Hair follicular keratinocyte (primary cell): ENCODE data around the gene LYPD8. TPM values are rescaled to one million over a fixed set of nuclear protein-coding genes. Genes with fewer than 3 reads are reported as not detected.

Source experiments
- total RNA-seq: library from RNA; depleted of rRNA; stranded (reverse); fragments of >200 nt; gene quantifications from 2 replicates; pipeline ENCODE4 v1.2.3, GENCODE V29; 2015

Gene LYPD8
- total RNA-seq: not detected in 2 replicates

DNA sequence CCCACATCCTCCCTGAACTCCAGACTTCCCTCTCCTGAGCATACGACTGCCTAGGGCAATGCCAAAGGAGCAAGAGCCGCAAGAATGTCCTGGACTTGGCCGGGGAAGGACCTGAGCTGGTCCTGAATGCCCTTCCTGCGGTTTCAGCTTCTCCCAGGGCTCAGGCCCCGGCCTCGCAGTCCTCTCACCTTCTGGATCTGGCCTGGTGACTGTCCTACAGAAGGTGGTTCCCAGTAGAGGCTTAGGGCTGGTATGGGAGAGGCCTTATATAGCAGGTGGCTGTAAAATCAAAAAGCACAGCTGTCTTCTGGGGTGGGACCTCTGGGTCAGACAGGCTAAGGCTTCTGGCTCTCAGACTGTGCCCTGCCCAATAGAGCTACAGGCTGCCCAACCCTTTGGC, at the start of gene LYPD8:
TSS of gene LYPD8 (minus strand) at position 243 of the 400 bp plus-strand sequence. CDS start 4,678 bp downstream, outside the sequence.

GRCh38 chr1:248702714-248703113, 52.8 kb downstream of the LYPD8 start, which contains the start of gene OR14I1:
TSS of gene OR14I1 (minus strand) at chr1:248702766.

Other genes starting within 250 kb of the LYPD8 start
- gene OR2G6, start 247.7 kb downstream of the LYPD8 start, total RNA-seq: not detected in 2 replicates
- not detected in 2 replicates for gene OR2T29, start 193.0 kb downstream of the LYPD8 start, total RNA-seq
- gene OR2T34, start 181.0 kb downstream of the LYPD8 start, total RNA-seq: not detected in 2 replicates
- not detected in 2 replicates for gene OR2T10, start 158.1 kb downstream of the LYPD8 start, total RNA-seq
- gene OR2T11, start 120.7 kb downstream of the LYPD8 start, total RNA-seq: not detected in 2 replicates
- not detected in 2 replicates for gene OR2T35, start 110.5 kb downstream of the LYPD8 start, total RNA-seq
- not detected in 2 replicates for gene OR2T27, start 100.2 kb downstream of the LYPD8 start, total RNA-seq
- gene OR14I1, start 53.0 kb downstream of the LYPD8 start, total RNA-seq: not detected in 2 replicates
- gene SH3BP5L, start 70.2 kb upstream of the LYPD8 start, total RNA-seq: 18.4 TPM in 2 replicates
- 26.2 and 28.7 TPM in 2 replicates for gene ZNF672, start 82.5 kb upstream of the LYPD8 start, total RNA-seq
- gene ZNF692, start 103.3 kb upstream of the LYPD8 start, total RNA-seq: 18.2 and 24.7 TPM in 2 replicates
- 3.4 and 3.5 TPM in 2 replicates for gene PGBD2, start 150.5 kb upstream of the LYPD8 start, total RNA-seq